Immature natural killer cell (primary cell): Measurements from ENCODE around the gene ATOH7. TPM values are rescaled to one million over a fixed set of nuclear protein-coding genes. Genes with fewer than 3 reads are reported as not detected.
"Not testable (repeated sequence)": the region's sequence is repeated elsewhere in the genome, so short reads cannot be mapped to it uniquely, and the experiment has no call there.

ENCODE experiments used
- DNase-seq, 3 donors: peaks; one replicate each; pipeline ENCODE4 v3.0.0; 2022; ENCODE audit warnings: mixed read lengths in 1 of 3
- H3K27ac Mint-ChIP-seq, 6 donors: one replicate each; pipeline ENCODE4 v1.8.0; 2020; ENCODE audit warnings: mixed read lengths in 6 of 6, mild to moderate bottlenecking in 5 of 6, inconsistent platforms in 4 of 6, moderate library complexity in 3 of 6
- H3K27me3 Mint-ChIP-seq, 3 donors: one replicate each; pipeline ENCODE4 v1.8.0; 2020 to 2021; ENCODE audit warnings: low read depth in 3 of 3, mild to moderate bottlenecking in 3 of 3, mixed read lengths in 3 of 3, moderate library complexity in 3 of 3, inconsistent platforms in 1 of 3
- H3K36me3 Mint-ChIP-seq, 3 donors: one replicate each; pipeline ENCODE4 v1.8.0; 2020; ENCODE audit warnings: mixed read lengths in 3 of 3, inconsistent platforms in 2 of 3, mild to moderate bottlenecking in 2 of 3
- H3K4me1 Mint-ChIP-seq, 2 donors: one replicate each; pipeline ENCODE4 v1.8.0; 2020; ENCODE audit warnings: inconsistent platforms in 2 of 2, mild to moderate bottlenecking in 2 of 2, mixed read lengths in 2 of 2, moderate library complexity in 1 of 2
- H3K4me3 Mint-ChIP-seq, 5 donors: one replicate each; pipeline ENCODE4 v1.8.0; 2020; ENCODE audit warnings: mild to moderate bottlenecking in 5 of 5, mixed read lengths in 5 of 5, inconsistent platforms in 3 of 5, moderate library complexity in 3 of 5
- H3K9me3 Mint-ChIP-seq, 6 donors: one replicate each; pipeline ENCODE4 v1.8.0; 2020; ENCODE audit warnings: mild to moderate bottlenecking in 6 of 6, mixed read lengths in 6 of 6, inconsistent platforms in 4 of 6, moderate library complexity in 3 of 6
- polyA plus RNA-seq, 3 donors: library from polyadenylated mRNA; unstranded; fragments of 300-500 nt; fragmentation: Illumina TruSeq; gene quantifications; one replicate each; pipeline ENCODE4 v1.2.3, GENCODE V29; 2021

The ATOH7 gene
- not detected for polyA plus RNA-seq

- peak within 1 kb of the TSS in 1 of 6 donors; percentile 62 for H3K27ac Mint-ChIP-seq
- H3K9me3 Mint-ChIP-seq = peaks cover 0 to 2% (median 0%) of the 10 kb centered on the region in 6 donors
- H3K27me3 Mint-ChIP-seq = peaks cover 4 to 15% (median 9%) of the 10 kb centered on the region in 3 donors
- peaks cover 6 to 7% of the 10 kb centered on the region in 2 donors for H3K4me1 Mint-ChIP-seq
- no peak for DNase-seq
- peak within 1 kb of the TSS; percentile 51 to 77 (median 64) for H3K4me3 Mint-ChIP-seq
- H3K36me3 Mint-ChIP-seq = no peaks in the 10 kb centered on the region
These were observed at the start of gene ATOH7 for GRCh38 chr10:68231817-68232251. TSS of gene ATOH7 (minus strand) at chr10:68232113. CDS start at chr10:68231677, 436 bp downstream.

GRCh38 chr10:68280758-68281157, 48.8 kb upstream of the ATOH7 start:
- Mint-ChIP-seq H3K9me3 (peaks cover 0 to 17% (median 4%) of the 10 kb centered on the region in 6 donors), H3K36me3 (peaks cover 0 to 5% (median 0%) of the 10 kb centered on the region in 3 donors), H3K27ac (no peak overlapping the region), H3K4me1 (peaks cover 9 to 14% of the 10 kb centered on the region in 2 donors), H3K4me3 (no peak overlapping the region), H3K27me3 (no peaks in the 10 kb centered on the region)
- DNase-seq = no peak

- not testable (repeated sequence) for DNase-seq, H3K27ac Mint-ChIP-seq, H3K36me3 Mint-ChIP-seq, H3K27me3 Mint-ChIP-seq, H3K4me3 Mint-ChIP-seq
- Mint-ChIP-seq H3K9me3 (peaks cover 0 to 17% (median 4%) of the 10 kb centered on the region in 6 donors), H3K4me1 (peaks cover 13 to 15% of the 10 kb centered on the region in 2 donors)
These were observed 47.2 kb upstream of the ATOH7 start for GRCh38 chr10:68278906-68279753.

- H3K4me3 Mint-ChIP-seq, H3K36me3 Mint-ChIP-seq, H3K27me3 Mint-ChIP-seq, DNase-seq, H3K27ac Mint-ChIP-seq: not testable (repeated sequence)
- peaks cover 13 to 15% of the 10 kb centered on the region in 2 donors for H3K4me1 Mint-ChIP-seq
- H3K9me3 Mint-ChIP-seq = peaks cover 0 to 17% (median 4%) of the 10 kb centered on the region in 6 donors
These were observed 45.9 kb upstream of the ATOH7 start for GRCh38 chr10:68277814-68278213.

- peak; percentile 34 to 40 (median 38) for DNase-seq
- peak overlapping the region in 2 of 6 donors; percentile 28 to 36 for H3K27ac Mint-ChIP-seq
- H3K27me3 Mint-ChIP-seq = peaks cover 0 to 2% (median 1%) of the 10 kb centered on the region in 3 donors
- peaks cover 13 to 15% of the 10 kb centered on the region in 2 donors for H3K4me1 Mint-ChIP-seq
- peaks cover 0 to 5% (median 0%) of the 10 kb centered on the region in 3 donors for H3K36me3 Mint-ChIP-seq
- H3K9me3 Mint-ChIP-seq = peaks cover 0 to 17% (median 4%) of the 10 kb centered on the region in 6 donors
- no peak overlapping the region for H3K4me3 Mint-ChIP-seq
These were observed 44.3 kb upstream of the ATOH7 start for GRCh38 chr10:68276224-68276623.

GRCh38 chr10:68275600-68276126, 43.8 kb upstream of the ATOH7 start:
- Mint-ChIP-seq H3K27ac (no peak overlapping the region), H3K4me3 (no peak overlapping the region), H3K9me3 (peaks cover 0 to 17% (median 4%) of the 10 kb centered on the region in 6 donors), H3K4me1 (peaks cover 13 to 15% of the 10 kb centered on the region in 2 donors), H3K36me3 (peaks cover 0 to 5% (median 0%) of the 10 kb centered on the region in 3 donors), H3K27me3 (peaks cover 0 to 2% (median 1%) of the 10 kb centered on the region in 3 donors)
- DNase-seq = no peak

- DNase-seq = no peak
- H3K27me3 Mint-ChIP-seq = peaks cover 1 to 4% (median 4%) of the 10 kb centered on the region in 3 donors
- no peak overlapping the region for H3K4me3 Mint-ChIP-seq
- peaks cover 0 to 10% (median 3%) of the 10 kb centered on the region in 6 donors for H3K9me3 Mint-ChIP-seq
- peaks cover 13 to 15% of the 10 kb centered on the region in 2 donors for H3K4me1 Mint-ChIP-seq
- peaks cover 0 to 5% (median 0%) of the 10 kb centered on the region in 3 donors for H3K36me3 Mint-ChIP-seq
- H3K27ac Mint-ChIP-seq = no peak overlapping the region
These were observed 40.9 kb upstream of the ATOH7 start for GRCh38 chr10:68272833-68273232.

GRCh38 chr10:68271196-68271882, 39.4 kb upstream of the ATOH7 start:
- Mint-ChIP-seq H3K27me3 (peaks cover 1 to 4% (median 4%) of the 10 kb centered on the region in 3 donors), H3K27ac (no peak overlapping the region), H3K9me3 (no peaks in the 10 kb centered on the region)

GRCh38 chr10:68269562-68270290, 37.8 kb upstream of the ATOH7 start:
- H3K4me1 Mint-ChIP-seq = no peaks in the 10 kb centered on the region
- H3K4me3 Mint-ChIP-seq = no peak overlapping the region
- DNase-seq = no peak
- no peaks in the 10 kb centered on the region for H3K36me3 Mint-ChIP-seq
- no peak overlapping the region for H3K27ac Mint-ChIP-seq
- H3K27me3 Mint-ChIP-seq = peaks cover 1 to 4% (median 4%) of the 10 kb centered on the region in 3 donors
- no peaks in the 10 kb centered on the region for H3K9me3 Mint-ChIP-seq

More at GRCh38 chr10:68271196-68271882, 39.4 kb upstream of the ATOH7 start:
- no peak for DNase-seq
- no peak overlapping the region for H3K4me3 Mint-ChIP-seq
- H3K4me1 Mint-ChIP-seq = peaks cover 7 to 9% of the 10 kb centered on the region in 2 donors
- no peaks in the 10 kb centered on the region for H3K36me3 Mint-ChIP-seq

GRCh38 chr10:68261132-68261856, 29.4 kb upstream of the ATOH7 start:
- Mint-ChIP-seq H3K4me1 (no peaks in the 10 kb centered on the region), H3K4me3 (no peak overlapping the region), H3K27me3 (peaks cover 0 to 4% (median 3%) of the 10 kb centered on the region in 3 donors), H3K9me3 (peaks cover 0 to 3% (median 0%) of the 10 kb centered on the region in 6 donors), H3K27ac (no peak overlapping the region), H3K36me3 (peaks cover 0 to 6% (median 0%) of the 10 kb centered on the region in 3 donors)
- DNase-seq = no peak

- no peaks in the 10 kb centered on the region for H3K4me1 Mint-ChIP-seq
These were observed 21.4 kb upstream of the ATOH7 start for GRCh38 chr10:68253346-68253745.

GRCh38 chr10:68251625-68252495, 19.9 kb upstream of the ATOH7 start:
- Mint-ChIP-seq H3K4me1 (no peaks in the 10 kb centered on the region), H3K27ac (no peak overlapping the region), H3K4me3 (no peak overlapping the region), H3K9me3 (no peaks in the 10 kb centered on the region), H3K36me3 (no peaks in the 10 kb centered on the region), H3K27me3 (peaks cover 0 to 7% (median 2%) of the 10 kb centered on the region in 3 donors)
- DNase-seq = no peak

More at GRCh38 chr10:68253346-68253745, 21.4 kb upstream of the ATOH7 start:
- Mint-ChIP-seq H3K9me3 (no peaks in the 10 kb centered on the region), H3K27ac (no peak overlapping the region), H3K27me3 (peaks cover 2 to 3% (median 3%) of the 10 kb centered on the region in 3 donors), H3K4me3 (no peak overlapping the region), H3K36me3 (no peaks in the 10 kb centered on the region)
- no peak for DNase-seq
